ENCODE measurements around the gene MRPL38. TPM values are rescaled to one million over a fixed set of nuclear protein-coding genes. Genes with fewer than 3 reads are reported as not detected.

The MRPL38 gene
- total RNA-seq, 2 experiments from 2014 or later, result 112 to 198 TPM

- no peak overlapping the region for H3K4me3 ChIP-seq (ENCODE audit: low read depth, low read length, poor library complexity, severe bottlenecking)
- CTCF ChIA-PET (ENCODE audit: unreplicated experiment), result no interaction called here
- H3K4me2 ChIP-seq (ENCODE audit: low read length), result no peak overlapping the region
- no TSS peak for BruUV-seq (replicated peaks)
- POLR2A ChIA-PET, result interaction anchor here (1.2 kb wide), 1 partner anchor 52 kb away, joined by 3 read pairs; no protein-coding TSS in a partner anchor
- no peaks in the 10 kb centered on the region for H3K9me3 ChIP-seq (ENCODE audit: low read length)
- no peaks in the 10 kb centered on the region for H3K79me2 ChIP-seq (ENCODE audit: insufficient read depth, low read depth, low read length)
- DNase-seq (ENCODE audit: low spot score), result no peak
- H4K20me1 ChIP-seq (ENCODE audit: insufficient read depth, low read length), result no peaks in the 10 kb centered on the region
- peaks cover 6% of the 10 kb centered on the region for H3K4me1 ChIP-seq (ENCODE audit: insufficient read depth, low read length, poor library complexity, severe bottlenecking)
- peaks cover 80% of the 10 kb centered on the region for H3K36me3 ChIP-seq (ENCODE audit: insufficient read depth, low read length)
- H3K27ac ChIP-seq (ENCODE audit: low read depth, low read length, poor library complexity, severe bottlenecking), result no peak overlapping the region
- H2AFZ ChIP-seq (ENCODE audit: low read length), result no peak overlapping the region
- TF ChIP-seq EZH2phosphoT487 (IDR thresholded peaks at IDR 0.05; ENCODE audit: borderline replicate concordance, low read depth, low read length), result no peak
- TF ChIP-seq CTCF (conservative IDR thresholded peaks at IDR 0.05; ENCODE audit: low read length), result no peak
- intact Hi-C loops (cut with micrococcal nuclease; ENCODE audit: unreplicated experiment), result no loop called here
- no peaks in the 10 kb centered on the region for H3K9me2 ChIP-seq (ENCODE audit: insufficient read depth, low read length)
Measured at GRCh38 chr17:75950421-75950820, 45.7 kb upstream of the MRPL38 start.

- CTCF ChIA-PET (ENCODE audit: unreplicated experiment), result interaction anchor here (0.6 to 1.0 kb wide), 2 partner anchors 69 to 436 kb away, joined by 3 read pairs; no protein-coding TSS in a partner anchor
- Histone ChIP-seq H2AFZ (ENCODE audit: low read length) (no peak overlapping the region), H3K4me1 (ENCODE audit: insufficient read depth, low read length, poor library complexity, severe bottlenecking) (peaks cover 11% of the 10 kb centered on the region), H3K9me3 (ENCODE audit: low read length) (no peaks in the 10 kb centered on the region), H3K9me2 (ENCODE audit: insufficient read depth, low read length) (no peaks in the 10 kb centered on the region), H3K4me3 (ENCODE audit: low read depth, low read length, poor library complexity, severe bottlenecking) (no peak overlapping the region), H3K79me2 (ENCODE audit: insufficient read depth, low read depth, low read length) (no peaks in the 10 kb centered on the region), H3K27ac (ENCODE audit: low read depth, low read length, poor library complexity, severe bottlenecking) (no peak overlapping the region), H3K36me3 (ENCODE audit: insufficient read depth, low read length) (peaks cover 39% of the 10 kb centered on the region), H3K4me2 (ENCODE audit: low read length) (no peak overlapping the region), H4K20me1 (ENCODE audit: insufficient read depth, low read length) (no peaks in the 10 kb centered on the region)
- TF ChIP-seq CTCF (conservative IDR thresholded peaks at IDR 0.05; ENCODE audit: low read length) (no peak), EZH2phosphoT487 (IDR thresholded peaks at IDR 0.05; ENCODE audit: borderline replicate concordance, low read depth, low read length) (no peak)
- no TSS peak for BruUV-seq (replicated peaks)
- POLR2A ChIA-PET, result interaction anchor here (0.7 to 1.0 kb wide), 2 partner anchors 12 to 192 kb away, joined by 3 read pairs; no protein-coding TSS in a partner anchor
- intact Hi-C loops (cut with micrococcal nuclease; ENCODE audit: unreplicated experiment), result no loop called here
- DNase-seq (ENCODE audit: low spot score), result no peak
Measured at GRCh38 chr17:75945211-75945610, 40.5 kb upstream of the MRPL38 start.

GRCh38 chr17:75943491-75943890 is 38.8 kb upstream of the MRPL38 start:
- CTCF ChIA-PET (ENCODE audit: unreplicated experiment), result no interaction called here
- DNase-seq (ENCODE audit: low spot score), result no peak
- POLR2A ChIA-PET, result interaction anchor here (0.9 to 1.0 kb wide), 2 partner anchors 13 to 18 kb away, joined by 3 read pairs; no protein-coding TSS in a partner anchor
- no peak overlapping the region for H3K4me3 ChIP-seq (ENCODE audit: low read depth, low read length, poor library complexity, severe bottlenecking)
- no peak overlapping the region for H3K27ac ChIP-seq (ENCODE audit: low read depth, low read length, poor library complexity, severe bottlenecking)
- H3K4me1 ChIP-seq (ENCODE audit: insufficient read depth, low read length, poor library complexity, severe bottlenecking), result peaks cover 19% of the 10 kb centered on the region
- H3K9me3 ChIP-seq (ENCODE audit: low read length), result no peaks in the 10 kb centered on the region
- no TSS peak for BruUV-seq (replicated peaks)
- TF ChIP-seq EZH2phosphoT487 (IDR thresholded peaks at IDR 0.05; ENCODE audit: borderline replicate concordance, low read depth, low read length) (no peak), CTCF (conservative IDR thresholded peaks at IDR 0.05; ENCODE audit: low read length) (no peak)
- H3K9me2 ChIP-seq (ENCODE audit: insufficient read depth, low read length), result no peaks in the 10 kb centered on the region
- intact Hi-C loops (cut with micrococcal nuclease; ENCODE audit: unreplicated experiment), result no loop called here
- H3K79me2 ChIP-seq (ENCODE audit: insufficient read depth, low read depth, low read length), result no peaks in the 10 kb centered on the region
- no peak overlapping the region for H3K4me2 ChIP-seq (ENCODE audit: low read length)
- H4K20me1 ChIP-seq (ENCODE audit: insufficient read depth, low read length), result no peaks in the 10 kb centered on the region
- H2AFZ ChIP-seq (ENCODE audit: low read length), result no peak overlapping the region
- peaks cover 25% of the 10 kb centered on the region; the same call in 1 of the 2 replicates for H3K36me3 ChIP-seq (ENCODE audit: insufficient read depth, low read length)
